Measurements from ENCODE around the gene TRAF2. TPM values are rescaled to one million over a fixed set of nuclear protein-coding genes. Genes with fewer than 3 reads are reported as not detected.

The TRAF2 gene
- total and polyA plus RNA-seq, 2 donors (not counting 3 experiments of a cell fraction or from before 2014, with no cell fraction given), result 10.9 to 23.1 TPM

DNA sequence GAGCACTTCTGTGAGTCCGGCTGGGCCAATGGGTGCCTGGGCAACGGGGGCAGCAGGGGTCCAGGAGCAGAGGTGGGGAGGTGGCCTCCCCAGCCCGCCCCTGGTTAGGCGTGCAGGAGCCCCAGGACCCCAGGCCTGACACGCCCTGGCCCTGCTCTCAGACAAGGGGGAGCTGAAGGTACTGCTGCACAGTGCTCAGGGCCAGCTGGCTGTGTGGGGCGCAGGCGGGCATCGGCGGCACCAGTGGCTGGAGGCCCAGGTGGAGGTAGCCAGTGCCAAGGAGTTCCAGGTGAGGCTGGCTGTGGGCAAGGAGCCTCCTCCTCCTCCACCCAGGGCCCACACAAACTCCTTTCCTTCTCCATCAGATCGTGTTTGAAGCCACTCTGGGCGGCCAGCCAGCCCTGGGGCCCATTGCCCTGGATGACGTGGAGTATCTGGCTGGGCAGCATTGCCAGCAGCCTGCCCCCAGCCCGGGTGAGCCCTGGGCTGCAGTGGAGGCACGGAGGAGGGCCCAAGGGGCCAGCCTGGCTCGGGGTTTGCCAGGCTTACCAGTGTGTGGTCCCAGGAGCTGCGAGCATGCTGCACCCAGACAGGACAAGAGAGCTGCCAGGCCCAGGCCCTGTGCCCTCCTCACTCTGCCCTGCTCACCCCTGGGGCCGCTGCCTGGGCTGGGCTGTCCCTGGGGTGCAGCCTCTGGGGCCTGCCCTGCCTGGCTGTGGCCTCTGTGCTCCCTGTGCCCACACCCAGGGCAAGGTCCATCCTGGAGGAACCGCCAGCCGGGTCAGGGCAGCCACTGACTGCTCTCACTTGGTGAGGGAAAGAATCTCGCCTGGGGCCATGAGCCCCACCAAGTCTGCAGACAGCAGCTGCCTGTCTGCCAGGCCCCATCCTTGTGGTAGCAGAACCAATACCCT is 27.2 kb upstream of the TRAF2 start:
- BruUV-seq (replicated peaks), result no TSS peak
- H3K9ac ChIP-seq (replicated peaks; ENCODE audit: extremely low read depth, insufficient read depth, low read length), result no peak overlapping the region
- H3K9me3 ChIP-seq (replicated peaks; ENCODE audit: control insufficient read depth, insufficient read depth, low read length), result no peaks in the 10 kb centered on the region
- H4K20me1 ChIP-seq (replicated peaks; ENCODE audit: control insufficient read depth, extremely low read depth, insufficient read depth, low read length), result no peaks in the 10 kb centered on the region
- DNase-seq (ENCODE audit: low read depth, low spot score) (no peak), FAIRE-seq (no peak)
- H3K79me2 ChIP-seq (ENCODE audit: control insufficient read depth, insufficient read depth, low read length), result peaks cover 5% of the 10 kb centered on the region
- H3K9me1 ChIP-seq (replicated peaks; ENCODE audit: control insufficient read depth, extremely low read depth, insufficient read depth, low read length), result no peaks in the 10 kb centered on the region
- ChIA-PET POLR2A (no interaction called here), CTCF (interaction anchor here (1.1 kb wide), 1 partner anchor 18 kb away, joined by 3 read pairs; no protein-coding TSS in a partner anchor)
- intact Hi-C loops (cut with micrococcal nuclease) (no loop called here), dilution Hi-C loops (cut with MboI; ENCODE audit: extremely low pct_ligation_motif_present, low sequenced_read_pairs) (no loop called here)
- no peak overlapping the region for H3K27ac ChIP-seq (ENCODE audit: insufficient read depth, low read depth, low read length)
- H3K4me1 ChIP-seq (ENCODE audit: control insufficient read depth, extremely low read depth, insufficient read depth, low read length), result no peaks in the 10 kb centered on the region
- TF ChIP-seq EZH2 (IDR thresholded peaks at IDR 0.05; ENCODE audit: borderline replicate concordance, low read depth, low read length, severe bottlenecking) (no peak), POLR2AphosphoS5 (IDR thresholded peaks at IDR 0.05; ENCODE audit: insufficient read depth, low read depth, low read length) (no peak), FOS (IDR thresholded peaks at IDR 0.05; ENCODE audit: borderline replicate concordance, insufficient read depth, low read length) (no peak), JUN (IDR thresholded peaks at IDR 0.05; ENCODE audit: borderline replicate concordance, insufficient read depth, insufficient read length, low read depth) (no peak), POLR2A (IDR thresholded peaks at IDR 0.05; ENCODE audit: low read depth, low read length) (no peak)
- TF ChIP-seq, protein P1, sequence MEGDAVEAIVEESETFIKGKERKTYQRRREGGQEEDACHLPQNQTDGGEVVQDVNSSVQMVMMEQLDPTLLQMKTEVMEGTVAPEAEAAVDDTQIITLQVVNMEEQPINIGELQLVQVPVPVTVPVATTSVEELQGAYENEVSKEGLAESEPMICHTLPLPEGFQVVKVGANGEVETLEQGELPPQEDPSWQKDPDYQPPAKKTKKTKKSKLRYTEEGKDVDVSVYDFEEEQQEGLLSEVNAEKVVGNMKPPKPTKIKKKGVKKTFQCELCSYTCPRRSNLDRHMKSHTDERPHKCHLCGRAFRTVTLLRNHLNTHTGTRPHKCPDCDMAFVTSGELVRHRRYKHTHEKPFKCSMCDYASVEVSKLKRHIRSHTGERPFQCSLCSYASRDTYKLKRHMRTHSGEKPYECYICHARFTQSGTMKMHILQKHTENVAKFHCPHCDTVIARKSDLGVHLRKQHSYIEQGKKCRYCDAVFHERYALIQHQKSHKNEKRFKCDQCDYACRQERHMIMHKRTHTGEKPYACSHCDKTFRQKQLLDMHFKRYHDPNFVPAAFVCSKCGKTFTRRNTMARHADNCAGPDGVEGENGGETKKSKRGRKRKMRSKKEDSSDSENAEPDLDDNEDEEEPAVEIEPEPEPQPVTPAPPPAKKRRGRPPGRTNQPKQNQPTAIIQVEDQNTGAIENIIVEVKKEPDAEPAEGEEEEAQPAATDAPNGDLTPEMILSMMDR (IDR thresholded peaks at IDR 0.05; ENCODE audit: extremely low read depth in 1 of 2, insufficient read depth in 1 of 2, low read depth in 1 of 2, low read length in 2 of 2), result no peak
- TF ChIP-seq, protein P2, sequence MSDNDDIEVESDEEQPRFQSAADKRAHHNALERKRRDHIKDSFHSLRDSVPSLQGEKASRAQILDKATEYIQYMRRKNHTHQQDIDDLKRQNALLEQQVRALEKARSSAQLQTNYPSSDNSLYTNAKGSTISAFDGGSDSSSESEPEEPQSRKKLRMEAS (IDR thresholded peaks at IDR 0.05; ENCODE audit: insufficient read depth, insufficient read length), result no peak
- peaks cover 8 to 21% of the 10 kb centered on the region in 2 experiments for H3K36me3 ChIP-seq (ENCODE audit: control insufficient read depth in 2 of 2, extremely low read depth in 1 of 2, insufficient read depth in 2 of 2, low read length in 2 of 2)
- H3K27me3 ChIP-seq (ENCODE audit: control insufficient read depth in 2 of 2, insufficient read depth in 2 of 2, low read length in 2 of 2), result no peaks in the 10 kb centered on the region
- no peak overlapping the region for H3K4me3 ChIP-seq (replicated peaks in 1 of 3; ENCODE audit: insufficient read depth in 1 of 3, low read depth in 1 of 3, low read length in 3 of 3)
- no peak overlapping the region for H2AFZ ChIP-seq (ENCODE audit: low read depth, low read length)
- no peak overlapping the region for H3K4me2 ChIP-seq (ENCODE audit: insufficient read depth, low read length)
